ENCODE results near the gene SHOC2.

Gene SHOC2

DNA sequence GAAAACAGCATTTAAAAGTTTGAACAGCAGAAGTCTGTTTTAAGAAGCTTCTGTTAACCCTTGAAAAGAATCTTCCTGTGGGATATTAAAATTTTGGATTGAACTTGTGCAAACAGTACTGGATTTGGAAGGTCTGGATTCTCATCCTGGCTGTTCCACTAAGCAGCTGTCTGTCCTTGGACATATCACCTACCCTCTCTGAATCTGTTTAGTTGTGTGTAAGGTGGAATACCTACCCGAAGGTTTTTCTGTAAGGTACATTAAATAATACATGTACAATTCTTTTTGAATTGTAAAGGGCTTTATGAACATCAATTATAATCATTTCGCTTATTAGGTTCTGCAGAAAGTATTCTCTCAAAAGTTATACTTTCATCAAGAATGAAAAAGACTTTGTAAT, 45.5 kb upstream of the SHOC2 start:
- TF ChIP-seq, protein P1, sequence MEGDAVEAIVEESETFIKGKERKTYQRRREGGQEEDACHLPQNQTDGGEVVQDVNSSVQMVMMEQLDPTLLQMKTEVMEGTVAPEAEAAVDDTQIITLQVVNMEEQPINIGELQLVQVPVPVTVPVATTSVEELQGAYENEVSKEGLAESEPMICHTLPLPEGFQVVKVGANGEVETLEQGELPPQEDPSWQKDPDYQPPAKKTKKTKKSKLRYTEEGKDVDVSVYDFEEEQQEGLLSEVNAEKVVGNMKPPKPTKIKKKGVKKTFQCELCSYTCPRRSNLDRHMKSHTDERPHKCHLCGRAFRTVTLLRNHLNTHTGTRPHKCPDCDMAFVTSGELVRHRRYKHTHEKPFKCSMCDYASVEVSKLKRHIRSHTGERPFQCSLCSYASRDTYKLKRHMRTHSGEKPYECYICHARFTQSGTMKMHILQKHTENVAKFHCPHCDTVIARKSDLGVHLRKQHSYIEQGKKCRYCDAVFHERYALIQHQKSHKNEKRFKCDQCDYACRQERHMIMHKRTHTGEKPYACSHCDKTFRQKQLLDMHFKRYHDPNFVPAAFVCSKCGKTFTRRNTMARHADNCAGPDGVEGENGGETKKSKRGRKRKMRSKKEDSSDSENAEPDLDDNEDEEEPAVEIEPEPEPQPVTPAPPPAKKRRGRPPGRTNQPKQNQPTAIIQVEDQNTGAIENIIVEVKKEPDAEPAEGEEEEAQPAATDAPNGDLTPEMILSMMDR (IDR thresholded peaks at IDR 0.05; ENCODE audit: unreplicated experiment in 3 of 3), result no peak
- peaks cover 48% of the 10 kb centered on the region for H3K4me1 Mint-ChIP-seq
- no peaks in the 10 kb centered on the region for H3K27me3 Mint-ChIP-seq (ENCODE audit: low read depth)
- peak overlapping the region; percentile 71 to 97 (median 79) for H3K27ac Mint-ChIP-seq
- H3K9me3 Mint-ChIP-seq, result no peaks in the 10 kb centered on the region
- H3K36me3 Mint-ChIP-seq (ENCODE audit: low read depth), result peaks cover 19% of the 10 kb centered on the region
- H3K4me3 Mint-ChIP-seq, result peak overlapping the region; percentile 76 to 90 (median 84)

DNA sequence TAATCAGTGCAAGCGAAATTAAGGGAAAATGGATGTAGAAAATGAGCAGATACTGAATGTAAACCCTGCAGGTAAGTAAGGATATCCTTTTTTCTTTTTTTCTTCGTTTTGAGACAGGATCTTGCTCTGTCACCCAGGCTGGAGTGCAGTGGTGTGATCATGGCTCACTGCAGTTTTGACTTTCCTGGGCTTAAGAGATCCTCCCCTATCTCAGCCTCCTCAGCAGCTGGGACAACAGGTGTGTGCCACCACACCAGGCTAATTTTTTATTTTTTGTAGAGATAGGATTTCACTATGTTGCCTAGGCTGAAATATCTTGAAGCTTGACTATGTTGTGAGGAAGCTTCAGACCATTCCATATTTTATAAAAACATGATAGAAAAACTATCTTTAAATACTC, 43.4 kb upstream of the SHOC2 start:
- Mint-ChIP-seq H3K27me3 (ENCODE audit: low read depth) (no peaks in the 10 kb centered on the region), H3K9me3 (no peaks in the 10 kb centered on the region), H3K36me3 (ENCODE audit: low read depth) (peaks cover 28% of the 10 kb centered on the region), H3K4me1 (peaks cover 30% of the 10 kb centered on the region), H3K27ac (no peak overlapping the region), H3K4me3 (no peak overlapping the region)
- TF ChIP-seq, protein P1 (IDR thresholded peaks at IDR 0.05; ENCODE audit: unreplicated experiment in 3 of 3), result no peak

DNA sequence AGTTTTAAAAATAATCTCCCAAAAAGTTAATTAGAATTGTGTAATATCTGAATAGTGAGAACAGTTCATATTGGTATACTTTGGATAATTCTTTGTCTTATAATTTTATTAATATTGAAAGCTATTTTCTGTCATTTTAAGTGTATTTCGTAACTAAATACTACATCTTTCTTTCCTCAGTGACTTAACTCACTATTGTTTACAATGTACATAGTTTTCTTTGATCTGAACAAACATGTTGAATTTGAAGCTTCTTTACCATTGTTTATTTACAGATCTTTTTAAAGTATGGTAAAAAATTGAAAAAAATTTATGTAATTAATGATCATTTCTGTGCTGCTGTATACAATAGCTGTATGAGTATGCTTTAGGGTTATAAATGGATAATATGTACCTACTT, 42.6 kb upstream of the SHOC2 start:
- Mint-ChIP-seq H3K27me3 (ENCODE audit: low read depth) (no peaks in the 10 kb centered on the region), H3K9me3 (no peaks in the 10 kb centered on the region), H3K4me1 (peaks cover 27% of the 10 kb centered on the region), H3K36me3 (ENCODE audit: low read depth) (peaks cover 33% of the 10 kb centered on the region), H3K27ac (peak overlapping the region in 1 of 3 experiments; percentile 38), H3K4me3 (no peak overlapping the region)
- TF ChIP-seq, protein P1 (IDR thresholded peaks at IDR 0.05; ENCODE audit: unreplicated experiment in 3 of 3), result no peak

DNA sequence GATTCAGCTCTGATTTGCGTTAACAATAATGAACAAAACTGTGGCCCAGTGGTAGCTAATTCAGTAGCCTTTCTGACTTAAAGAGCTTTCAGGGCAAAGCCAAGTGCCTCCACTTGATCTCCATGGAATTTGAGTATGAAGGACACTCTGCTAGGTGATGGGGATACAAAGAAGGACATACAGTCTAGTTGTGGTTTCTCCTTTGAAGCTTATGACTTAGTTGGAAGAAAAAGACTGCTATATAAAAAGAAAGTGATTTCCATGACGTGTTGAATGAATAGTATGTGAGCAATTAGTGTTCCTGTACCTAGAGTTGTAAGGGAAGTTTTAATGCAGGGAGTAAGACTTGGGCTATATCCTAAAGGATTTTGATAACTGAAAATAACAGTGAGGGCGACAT, 39.4 kb upstream of the SHOC2 start:
- H3K4me3 Mint-ChIP-seq, result no peak overlapping the region
- TF ChIP-seq, protein P1 (IDR thresholded peaks at IDR 0.05; ENCODE audit: unreplicated experiment in 3 of 3), result no peak
- H3K4me1 Mint-ChIP-seq, result peaks cover 14% of the 10 kb centered on the region
- H3K27ac Mint-ChIP-seq, result peak overlapping the region in 1 of 3 experiments; percentile 6
- H3K36me3 Mint-ChIP-seq (ENCODE audit: low read depth), result peaks cover 53% of the 10 kb centered on the region
- no peaks in the 10 kb centered on the region for H3K9me3 Mint-ChIP-seq
- no peaks in the 10 kb centered on the region for H3K27me3 Mint-ChIP-seq (ENCODE audit: low read depth)

DNA sequence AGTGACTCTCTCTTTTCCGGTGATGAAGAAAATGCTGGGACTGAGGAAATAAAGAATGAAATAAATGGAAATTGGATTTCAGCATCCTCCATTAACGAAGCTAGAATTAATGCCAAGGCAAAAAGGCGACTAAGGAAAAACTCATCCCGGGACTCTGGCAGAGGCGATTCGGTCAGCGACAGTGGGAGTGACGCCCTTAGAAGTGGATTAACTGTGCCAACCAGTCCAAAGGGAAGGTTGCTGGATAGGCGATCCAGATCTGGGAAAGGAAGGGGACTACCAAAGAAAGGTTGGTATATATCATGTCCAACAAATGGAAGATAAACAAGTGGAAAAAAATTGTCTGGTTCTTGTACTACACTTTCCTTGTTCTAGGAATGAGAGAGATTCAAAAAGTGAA, 38.2 kb upstream of the SHOC2 start:
- Mint-ChIP-seq H3K4me1 (peaks cover 14% of the 10 kb centered on the region), H3K36me3 (ENCODE audit: low read depth) (peaks cover 58% of the 10 kb centered on the region), H3K9me3 (no peaks in the 10 kb centered on the region), H3K27me3 (ENCODE audit: low read depth) (no peaks in the 10 kb centered on the region), H3K27ac (no peak overlapping the region), H3K4me3 (no peak overlapping the region)
- TF ChIP-seq, protein P1 (IDR thresholded peaks at IDR 0.05; ENCODE audit: unreplicated experiment in 3 of 3), result no peak

DNA sequence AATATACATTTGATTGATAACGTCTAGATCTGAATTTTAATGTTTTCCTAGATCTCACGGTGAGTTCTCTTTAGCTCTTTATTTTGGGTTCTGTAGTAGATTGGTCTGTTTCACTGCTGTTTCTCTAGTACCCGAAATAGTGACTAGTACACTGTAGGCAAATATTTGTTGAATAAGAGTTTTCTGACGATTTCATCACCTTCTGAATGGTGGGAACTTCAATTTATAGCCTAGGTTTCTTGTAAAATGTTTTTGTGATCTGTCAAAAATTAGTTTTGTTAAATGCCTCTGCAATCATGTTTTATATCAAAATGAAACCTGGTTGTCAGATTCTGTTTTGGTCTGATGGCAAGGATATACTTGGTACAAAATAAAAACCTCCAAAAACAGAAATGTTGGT, 37.5 kb upstream of the SHOC2 start:
- Mint-ChIP-seq H3K27me3 (ENCODE audit: low read depth) (no peaks in the 10 kb centered on the region), H3K27ac (no peak overlapping the region), H3K4me3 (no peak overlapping the region), H3K4me1 (peaks cover 14% of the 10 kb centered on the region), H3K36me3 (ENCODE audit: low read depth) (peaks cover 61% of the 10 kb centered on the region), H3K9me3 (no peaks in the 10 kb centered on the region)
- TF ChIP-seq, protein P1 (IDR thresholded peaks at IDR 0.05; ENCODE audit: unreplicated experiment in 3 of 3), result no peak

Data from nephron (organoid).